Measurements from ENCODE around the gene SIRT3.

The SIRT3 gene

GRCh38 chr11:278001-278951 is 42.1 kb upstream of the SIRT3 start, which contains the start of gene NLRP6:
Gene NLRP6 (plus strand): TSS chr11:278407. CDS start chr11:278570, 163 bp downstream.
- H3K4me3 ChIP-seq (ENCODE audit: low read length) = no peak within 1 kb of the TSS
- no peak for DNase-seq (ENCODE audit: low read depth)
- no peak for TF ChIP-seq CTCF (IDR thresholded peaks at IDR 0.05; ENCODE audit: insufficient read depth, low read depth, low read length, missing control alignments)

GRCh38 chr11:276219-276618 is 40.1 kb upstream of the SIRT3 start:
- no peak for TF ChIP-seq CTCF (IDR thresholded peaks at IDR 0.05; ENCODE audit: insufficient read depth, low read depth, low read length, missing control alignments)
- no peak for DNase-seq (ENCODE audit: low read depth)
- H3K4me3 ChIP-seq (ENCODE audit: low read length) = no peak overlapping the region

- TF ChIP-seq CTCF (IDR thresholded peaks at IDR 0.05; ENCODE audit: insufficient read depth, low read depth, low read length, missing control alignments) = no peak
These were observed 36.7 kb upstream of the SIRT3 start for GRCh38 chr11:272931-273198.

GRCh38 chr11:272195-272930 is 36.2 kb upstream of the SIRT3 start:
- no peak for DNase-seq (ENCODE audit: low read depth)
- no peak for TF ChIP-seq CTCF (IDR thresholded peaks at IDR 0.05; ENCODE audit: insufficient read depth, low read depth, low read length, missing control alignments)
- no peak overlapping the region for H3K4me3 ChIP-seq (ENCODE audit: low read length)

More at GRCh38 chr11:272931-273198, 36.7 kb upstream of the SIRT3 start:
- DNase-seq (ENCODE audit: low read depth) = no peak
- H3K4me3 ChIP-seq (ENCODE audit: low read length) = no peak overlapping the region

- no peak for TF ChIP-seq CTCF (IDR thresholded peaks at IDR 0.05; ENCODE audit: insufficient read depth, low read depth, low read length, missing control alignments)
- H3K4me3 ChIP-seq (ENCODE audit: low read length) = no peak overlapping the region
- no peak for DNase-seq (ENCODE audit: low read depth)
These were observed 35.2 kb upstream of the SIRT3 start for GRCh38 chr11:271319-271715.

- DNase-seq (ENCODE audit: low read depth) = no peak
- no peak for TF ChIP-seq CTCF (IDR thresholded peaks at IDR 0.05; ENCODE audit: insufficient read depth, low read depth, low read length, missing control alignments)
- H3K4me3 ChIP-seq (ENCODE audit: low read length) = no peak overlapping the region
These were observed 34.5 kb upstream of the SIRT3 start for GRCh38 chr11:270451-271318.
